WTC11 (cell line): ENCODE data around the gene NPB. TPM values are rescaled to one million over a fixed set of nuclear protein-coding genes. Genes with fewer than 3 reads are reported as not detected.

Experiments
- ATAC-seq: fragments of 200-7000 bp; cut with Tn5 transposase; 2 replicates; pipeline ENCODE4 v1.10.0; 2021; ENCODE audit warnings: mild to moderate bottlenecking, moderate library complexity
- CTCF ChIA-PET: fragments of 300-600 bp; sonication (Branson Sonifier 250); formaldehyde crosslinking; loops from one replicate; lab custom pipeline; 2021; ENCODE audit warnings: antibody characterized with exemption; lab: Charles Lee
- POLR2A ChIA-PET: fragments of 350-600 bp; sonication (Branson Sonifier 250); formaldehyde crosslinking; loops from one replicate; lab custom pipeline; 2021; ENCODE audit warnings: antibody characterized with exemption; lab: Charles Lee
- DNase-seq: peaks from one replicate; pipeline ENCODE4 v3.0.0; 2021; ENCODE audit warnings: low spot score
- H3K27ac Mint-ChIP-seq: 2 replicates; pipeline ENCODE4 v1.8.0; 2021; ENCODE audit warnings: mixed read lengths
- H3K27me3 Mint-ChIP-seq: 2 replicates; pipeline ENCODE4 v1.8.0; 2021; ENCODE audit warnings: low read depth, mild to moderate bottlenecking, moderate library complexity, mixed read lengths
- H3K36me3 Mint-ChIP-seq: 2 replicates; pipeline ENCODE4 v1.8.0; 2021; ENCODE audit warnings: mixed read lengths
- H3K4me1 Mint-ChIP-seq: 2 replicates; pipeline ENCODE4 v1.8.0; 2022; ENCODE audit warnings: mixed read lengths
- H3K4me3 Mint-ChIP-seq: 2 replicates; pipeline ENCODE4 v1.8.0; 2021; ENCODE audit warnings: mild to moderate bottlenecking, moderate library complexity, mixed read lengths
- H3K9me3 Mint-ChIP-seq: 2 replicates; pipeline ENCODE4 v1.8.0; 2021; ENCODE audit warnings: mixed read lengths
- EMX1 ChIP-seq: fragments of 250-450 bp; sonication (Bioruptor Pico); IDR thresholded peaks from 2 replicates; pipeline ENCODE4 v1.8.0; 2021; ENCODE audit warnings: mild to moderate bottlenecking
- KAT7 ChIP-seq: sonication (generic); formaldehyde crosslinking; IDR thresholded peaks from 2 replicates; pipeline ENCODE4 v1.8.1; 2023; ENCODE audit warnings: missing genetic modification reagents, mild to moderate bottlenecking, borderline replicate concordance
- MXD4 ChIP-seq: fragments of 250-450 bp; sonication (Bioruptor Pico); IDR thresholded peaks from 2 replicates; pipeline ENCODE4 v1.8.0; 2021; ENCODE audit warnings: mild to moderate bottlenecking, moderate library complexity, borderline replicate concordance
- SMAD3 ChIP-seq: sonication (generic); formaldehyde crosslinking; IDR thresholded peaks from 2 replicates; pipeline ENCODE4 v1.8.0; 2022; ENCODE audit warnings: missing genetic modification reagents, mild to moderate bottlenecking, borderline replicate concordance
- TEAD4 ChIP-seq: sonication (generic); formaldehyde crosslinking; IDR thresholded peaks from 2 replicates; pipeline ENCODE4 v1.8.0; 2022; ENCODE audit warnings: mild to moderate bottlenecking, missing genetic modification reagents
- TP53 ChIP-seq: sonication (generic); formaldehyde crosslinking; IDR thresholded peaks from 2 replicates; pipeline ENCODE4 v1.8.1; 2023; ENCODE audit warnings: mild to moderate bottlenecking, missing genetic modification reagents
- ZBTB21 ChIP-seq: sonication (generic); formaldehyde crosslinking; IDR thresholded peaks from 2 replicates; pipeline ENCODE4 v1.8.1; 2023; ENCODE audit warnings: mild to moderate bottlenecking, missing genetic modification reagents, borderline replicate concordance
- ZNF317 ChIP-seq: sonication (generic); formaldehyde crosslinking; IDR thresholded peaks from 2 replicates; pipeline ENCODE4 v1.8.1; 2023; ENCODE audit warnings: low read depth, mild to moderate bottlenecking, moderate library complexity, missing genetic modification reagents, borderline replicate concordance
- total RNA-seq: library from RNA; stranded (reverse); gene quantifications from 3 replicates; pipeline ENCODE4 v1.2.3, GENCODE V29; 2021
- TF ChIP-seq, protein P1 (sequence below): sonication (generic); formaldehyde crosslinking; IDR thresholded peaks from 2 replicates; pipeline ENCODE4 v1.8.1; 2022; ENCODE audit warnings: low read depth, missing genetic modification reagents, borderline replicate concordance
- TF ChIP-seq, protein P2 (sequence below): fragments of 200-600 bp; IDR thresholded peaks from 2 replicates; pipeline ENCODE4 v1.8.0; 2022; ENCODE audit warnings: antibody characterized with exemption
- TF ChIP-seq, protein P3 (sequence below): fragments of 250-450 bp; sonication (Bioruptor Pico); IDR thresholded peaks from 2 replicates; pipeline ENCODE4 v1.9.0; 2021; ENCODE audit warnings: moderate library complexity, mild to moderate bottlenecking, inconsistent platforms, borderline replicate concordance
- TF ChIP-seq, protein P4 (sequence below): fragments of 250-450 bp; sonication (Bioruptor Pico); IDR thresholded peaks from 2 replicates; pipeline ENCODE4 v1.9.0; 2021; ENCODE audit warnings: mild to moderate bottlenecking, borderline replicate concordance
- TF ChIP-seq, protein P5 (sequence below): sonication (generic); formaldehyde crosslinking; IDR thresholded peaks from 2 replicates; pipeline ENCODE4 v1.8.1; 2022; ENCODE audit warnings: low read depth, mild to moderate bottlenecking, moderate library complexity, missing genetic modification reagents, borderline replicate concordance
- TF ChIP-seq, protein P6 (sequence below): sonication (generic); formaldehyde crosslinking; IDR thresholded peaks from 2 replicates; pipeline ENCODE4 v1.8.1; 2023; ENCODE audit warnings: mild to moderate bottlenecking, missing genetic modification reagents
- TF ChIP-seq, protein P7 (sequence below): sonication (generic); formaldehyde crosslinking; IDR thresholded peaks from 2 replicates; pipeline ENCODE4 v1.8.0; 2022; ENCODE audit warnings: mild to moderate bottlenecking, missing genetic modification reagents

The NPB gene
- total RNA-seq, 1 experiment from 2014 or later: 1.9 TPM

DNA sequence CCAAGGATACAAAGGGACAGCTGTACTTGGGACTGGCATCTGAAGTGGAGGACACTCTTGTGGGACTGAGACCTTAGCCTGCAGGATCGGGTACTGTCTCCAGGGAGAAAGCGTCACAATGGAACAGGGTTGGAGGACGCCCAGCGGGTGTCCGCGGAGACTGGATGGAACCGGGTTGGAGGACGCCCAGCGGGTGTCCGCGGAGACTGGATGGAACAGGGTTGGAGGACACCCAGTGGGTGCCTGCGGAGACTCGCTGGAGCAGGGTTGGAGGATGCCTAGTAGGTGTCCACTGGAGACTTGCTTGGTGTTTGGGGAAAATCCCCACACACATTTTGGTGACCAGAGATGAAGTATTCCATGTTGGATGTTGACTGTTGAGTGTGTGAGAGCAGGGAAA, 45.2 kb downstream of the NPB start, which contains the start of gene MYADML2:
Gene MYADML2, minus strand, starts transcription at position 45 of the 400 bp plus-strand sequence. CDS start 5,492 bp downstream, outside the sequence.
- no peak for ATAC-seq
- ChIA-PET POLR2A (no interaction called here), CTCF (no interaction called here)
- H3K4me3 Mint-ChIP-seq: no peak within 1 kb of the TSS
- H3K27ac Mint-ChIP-seq: peak within 1 kb of the TSS; percentile 15; the same call in 1 of the 2 replicates
- DNase-seq: no peak
- no peaks in the 10 kb centered on the region for H3K36me3 Mint-ChIP-seq
- no peaks in the 10 kb centered on the region for H3K9me3 Mint-ChIP-seq
- TF ChIP-seq ZBTB21: no peak
- no peak for TF ChIP-seq ZNF317
- TF ChIP-seq TEAD4 (CRISPR knock-in tag): no peak
- TF ChIP-seq, protein P1, sequence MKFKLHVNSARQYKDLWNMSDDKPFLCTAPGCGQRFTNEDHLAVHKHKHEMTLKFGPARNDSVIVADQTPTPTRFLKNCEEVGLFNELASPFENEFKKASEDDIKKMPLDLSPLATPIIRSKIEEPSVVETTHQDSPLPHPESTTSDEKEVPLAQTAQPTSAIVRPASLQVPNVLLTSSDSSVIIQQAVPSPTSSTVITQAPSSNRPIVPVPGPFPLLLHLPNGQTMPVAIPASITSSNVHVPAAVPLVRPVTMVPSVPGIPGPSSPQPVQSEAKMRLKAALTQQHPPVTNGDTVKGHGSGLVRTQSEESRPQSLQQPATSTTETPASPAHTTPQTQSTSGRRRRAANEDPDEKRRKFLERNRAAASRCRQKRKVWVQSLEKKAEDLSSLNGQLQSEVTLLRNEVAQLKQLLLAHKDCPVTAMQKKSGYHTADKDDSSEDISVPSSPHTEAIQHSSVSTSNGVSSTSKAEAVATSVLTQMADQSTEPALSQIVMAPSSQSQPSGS (CRISPR knock-in tag): no peak
- TF ChIP-seq MXD4 (CRISPR knock-in tag): no peak
- no peak for TF ChIP-seq KAT7 (CRISPR knock-in tag)
- peaks cover 14% of the 10 kb centered on the region for H3K27me3 Mint-ChIP-seq
- peaks cover 4% of the 10 kb centered on the region; the same call in 1 of the 2 replicates for H3K4me1 Mint-ChIP-seq

DNA sequence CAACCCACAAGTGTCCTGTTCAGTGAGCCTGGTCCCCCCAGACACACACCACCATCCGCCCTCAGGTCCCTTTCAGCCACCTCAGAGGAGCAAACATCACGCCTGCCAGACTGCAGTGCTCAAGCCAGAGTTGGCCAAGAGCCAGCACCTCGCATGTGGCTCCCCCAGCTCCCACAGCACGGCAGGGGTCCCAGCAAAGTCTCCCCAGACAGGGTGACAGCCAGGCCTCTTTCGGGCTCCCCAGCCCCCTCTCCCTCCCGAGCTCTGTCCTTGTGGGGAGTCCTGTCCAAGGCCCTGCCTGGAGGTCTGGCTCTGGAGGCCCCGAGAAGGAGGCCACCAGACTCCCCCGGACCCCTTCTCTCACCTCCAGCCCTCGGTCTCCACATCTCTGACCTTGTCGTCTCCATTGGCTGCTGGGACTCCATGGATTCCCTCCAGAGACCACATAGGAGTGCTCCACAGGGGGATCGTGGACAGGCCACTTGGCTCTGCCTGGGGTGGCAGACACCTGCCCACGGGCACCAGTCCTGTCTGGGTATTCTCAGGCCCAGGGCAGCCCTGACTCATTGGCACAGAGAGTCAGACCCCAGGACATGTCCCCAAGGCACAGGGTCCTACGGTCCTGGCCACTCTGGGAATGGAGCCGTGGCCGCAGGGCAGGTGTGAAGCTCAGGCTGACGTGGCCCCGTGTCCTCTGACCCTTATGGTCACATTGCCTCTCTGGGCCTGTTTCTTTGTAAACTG, 46.8 kb downstream of the NPB start:
- H3K27ac Mint-ChIP-seq: no peak overlapping the region
- H3K4me3 Mint-ChIP-seq: no peak overlapping the region
- DNase-seq (no peak), ATAC-seq (no peak)
- ChIA-PET POLR2A (no interaction called here), CTCF (no interaction called here)
- no peaks in the 10 kb centered on the region for H3K36me3 Mint-ChIP-seq
- H3K9me3 Mint-ChIP-seq: no peaks in the 10 kb centered on the region
- no peaks in the 10 kb centered on the region for H3K4me1 Mint-ChIP-seq
- peaks cover 4% of the 10 kb centered on the region; the same call in 1 of the 2 replicates for H3K27me3 Mint-ChIP-seq
- TF ChIP-seq SMAD3 (no peak), EMX1 (CRISPR knock-in tag) (no peak), TP53 (CRISPR knock-in tag) (no peak)
- TF ChIP-seq, protein P2, sequence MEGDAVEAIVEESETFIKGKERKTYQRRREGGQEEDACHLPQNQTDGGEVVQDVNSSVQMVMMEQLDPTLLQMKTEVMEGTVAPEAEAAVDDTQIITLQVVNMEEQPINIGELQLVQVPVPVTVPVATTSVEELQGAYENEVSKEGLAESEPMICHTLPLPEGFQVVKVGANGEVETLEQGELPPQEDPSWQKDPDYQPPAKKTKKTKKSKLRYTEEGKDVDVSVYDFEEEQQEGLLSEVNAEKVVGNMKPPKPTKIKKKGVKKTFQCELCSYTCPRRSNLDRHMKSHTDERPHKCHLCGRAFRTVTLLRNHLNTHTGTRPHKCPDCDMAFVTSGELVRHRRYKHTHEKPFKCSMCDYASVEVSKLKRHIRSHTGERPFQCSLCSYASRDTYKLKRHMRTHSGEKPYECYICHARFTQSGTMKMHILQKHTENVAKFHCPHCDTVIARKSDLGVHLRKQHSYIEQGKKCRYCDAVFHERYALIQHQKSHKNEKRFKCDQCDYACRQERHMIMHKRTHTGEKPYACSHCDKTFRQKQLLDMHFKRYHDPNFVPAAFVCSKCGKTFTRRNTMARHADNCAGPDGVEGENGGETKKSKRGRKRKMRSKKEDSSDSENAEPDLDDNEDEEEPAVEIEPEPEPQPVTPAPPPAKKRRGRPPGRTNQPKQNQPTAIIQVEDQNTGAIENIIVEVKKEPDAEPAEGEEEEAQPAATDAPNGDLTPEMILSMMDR: no peak
- TF ChIP-seq, protein P3, sequence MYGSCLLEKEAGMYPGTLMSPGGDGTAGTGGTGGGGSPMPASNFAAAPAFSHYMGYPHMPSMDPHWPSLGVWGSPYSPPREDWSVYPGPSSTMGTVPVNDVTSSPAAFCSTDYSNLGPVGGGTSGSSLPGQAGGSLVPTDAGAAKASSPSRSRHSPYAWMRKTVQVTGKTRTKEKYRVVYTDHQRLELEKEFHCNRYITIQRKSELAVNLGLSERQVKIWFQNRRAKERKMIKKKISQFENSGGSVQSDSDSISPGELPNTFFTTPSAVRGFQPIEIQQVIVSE (CRISPR knock-in tag): no peak
- TF ChIP-seq, protein P4, sequence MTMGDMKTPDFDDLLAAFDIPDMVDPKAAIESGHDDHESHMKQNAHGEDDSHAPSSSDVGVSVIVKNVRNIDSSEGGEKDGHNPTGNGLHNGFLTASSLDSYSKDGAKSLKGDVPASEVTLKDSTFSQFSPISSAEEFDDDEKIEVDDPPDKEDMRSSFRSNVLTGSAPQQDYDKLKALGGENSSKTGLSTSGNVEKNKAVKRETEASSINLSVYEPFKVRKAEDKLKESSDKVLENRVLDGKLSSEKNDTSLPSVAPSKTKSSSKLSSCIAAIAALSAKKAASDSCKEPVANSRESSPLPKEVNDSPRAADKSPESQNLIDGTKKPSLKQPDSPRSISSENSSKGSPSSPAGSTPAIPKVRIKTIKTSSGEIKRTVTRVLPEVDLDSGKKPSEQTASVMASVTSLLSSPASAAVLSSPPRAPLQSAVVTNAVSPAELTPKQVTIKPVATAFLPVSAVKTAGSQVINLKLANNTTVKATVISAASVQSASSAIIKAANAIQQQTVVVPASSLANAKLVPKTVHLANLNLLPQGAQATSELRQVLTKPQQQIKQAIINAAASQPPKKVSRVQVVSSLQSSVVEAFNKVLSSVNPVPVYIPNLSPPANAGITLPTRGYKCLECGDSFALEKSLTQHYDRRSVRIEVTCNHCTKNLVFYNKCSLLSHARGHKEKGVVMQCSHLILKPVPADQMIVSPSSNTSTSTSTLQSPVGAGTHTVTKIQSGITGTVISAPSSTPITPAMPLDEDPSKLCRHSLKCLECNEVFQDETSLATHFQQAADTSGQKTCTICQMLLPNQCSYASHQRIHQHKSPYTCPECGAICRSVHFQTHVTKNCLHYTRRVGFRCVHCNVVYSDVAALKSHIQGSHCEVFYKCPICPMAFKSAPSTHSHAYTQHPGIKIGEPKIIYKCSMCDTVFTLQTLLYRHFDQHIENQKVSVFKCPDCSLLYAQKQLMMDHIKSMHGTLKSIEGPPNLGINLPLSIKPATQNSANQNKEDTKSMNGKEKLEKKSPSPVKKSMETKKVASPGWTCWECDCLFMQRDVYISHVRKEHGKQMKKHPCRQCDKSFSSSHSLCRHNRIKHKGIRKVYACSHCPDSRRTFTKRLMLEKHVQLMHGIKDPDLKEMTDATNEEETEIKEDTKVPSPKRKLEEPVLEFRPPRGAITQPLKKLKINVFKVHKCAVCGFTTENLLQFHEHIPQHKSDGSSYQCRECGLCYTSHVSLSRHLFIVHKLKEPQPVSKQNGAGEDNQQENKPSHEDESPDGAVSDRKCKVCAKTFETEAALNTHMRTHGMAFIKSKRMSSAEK: no peak
- TF ChIP-seq, protein P5, sequence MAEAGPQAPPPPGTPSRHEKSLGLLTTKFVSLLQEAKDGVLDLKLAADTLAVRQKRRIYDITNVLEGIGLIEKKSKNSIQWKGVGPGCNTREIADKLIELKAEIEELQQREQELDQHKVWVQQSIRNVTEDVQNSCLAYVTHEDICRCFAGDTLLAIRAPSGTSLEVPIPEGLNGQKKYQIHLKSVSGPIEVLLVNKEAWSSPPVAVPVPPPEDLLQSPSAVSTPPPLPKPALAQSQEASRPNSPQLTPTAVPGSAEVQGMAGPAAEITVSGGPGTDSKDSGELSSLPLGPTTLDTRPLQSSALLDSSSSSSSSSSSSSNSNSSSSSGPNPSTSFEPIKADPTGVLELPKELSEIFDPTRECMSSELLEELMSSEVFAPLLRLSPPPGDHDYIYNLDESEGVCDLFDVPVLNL (CRISPR knock-in tag): no peak
- TF ChIP-seq, protein P6, sequence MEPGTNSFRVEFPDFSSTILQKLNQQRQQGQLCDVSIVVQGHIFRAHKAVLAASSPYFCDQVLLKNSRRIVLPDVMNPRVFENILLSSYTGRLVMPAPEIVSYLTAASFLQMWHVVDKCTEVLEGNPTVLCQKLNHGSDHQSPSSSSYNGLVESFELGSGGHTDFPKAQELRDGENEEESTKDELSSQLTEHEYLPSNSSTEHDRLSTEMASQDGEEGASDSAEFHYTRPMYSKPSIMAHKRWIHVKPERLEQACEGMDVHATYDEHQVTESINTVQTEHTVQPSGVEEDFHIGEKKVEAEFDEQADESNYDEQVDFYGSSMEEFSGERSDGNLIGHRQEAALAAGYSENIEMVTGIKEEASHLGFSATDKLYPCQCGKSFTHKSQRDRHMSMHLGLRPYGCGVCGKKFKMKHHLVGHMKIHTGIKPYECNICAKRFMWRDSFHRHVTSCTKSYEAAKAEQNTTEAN: no peak
- TF ChIP-seq, protein P1 (CRISPR knock-in tag): no peak
- TF ChIP-seq, protein P7, sequence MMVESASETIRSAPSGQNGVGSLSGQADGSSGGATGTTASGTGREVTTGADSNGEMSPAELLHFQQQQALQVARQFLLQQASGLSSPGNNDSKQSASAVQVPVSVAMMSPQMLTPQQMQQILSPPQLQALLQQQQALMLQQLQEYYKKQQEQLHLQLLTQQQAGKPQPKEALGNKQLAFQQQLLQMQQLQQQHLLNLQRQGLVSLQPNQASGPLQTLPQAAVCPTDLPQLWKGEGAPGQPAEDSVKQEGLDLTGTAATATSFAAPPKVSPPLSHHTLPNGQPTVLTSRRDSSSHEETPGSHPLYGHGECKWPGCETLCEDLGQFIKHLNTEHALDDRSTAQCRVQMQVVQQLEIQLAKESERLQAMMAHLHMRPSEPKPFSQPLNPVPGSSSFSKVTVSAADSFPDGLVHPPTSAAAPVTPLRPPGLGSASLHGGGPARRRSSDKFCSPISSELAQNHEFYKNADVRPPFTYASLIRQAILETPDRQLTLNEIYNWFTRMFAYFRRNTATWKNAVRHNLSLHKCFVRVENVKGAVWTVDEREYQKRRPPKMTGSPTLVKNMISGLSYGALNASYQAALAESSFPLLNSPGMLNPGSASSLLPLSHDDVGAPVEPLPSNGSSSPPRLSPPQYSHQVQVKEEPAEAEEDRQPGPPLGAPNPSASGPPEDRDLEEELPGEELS (CRISPR knock-in tag): no peak
